HG02571 (cell line): Measurements from ENCODE around the gene LAMA2.

Experiments
- ATAC-seq: cut with Tn5 transposase; IDR thresholded peaks from one replicate; pipeline ENCODE4 v1.9.1; 2021; ENCODE audit warnings: mild to moderate bottlenecking, moderate library complexity; ENCODE audit not compliant: unreplicated experiment

The LAMA2 gene

DNA sequence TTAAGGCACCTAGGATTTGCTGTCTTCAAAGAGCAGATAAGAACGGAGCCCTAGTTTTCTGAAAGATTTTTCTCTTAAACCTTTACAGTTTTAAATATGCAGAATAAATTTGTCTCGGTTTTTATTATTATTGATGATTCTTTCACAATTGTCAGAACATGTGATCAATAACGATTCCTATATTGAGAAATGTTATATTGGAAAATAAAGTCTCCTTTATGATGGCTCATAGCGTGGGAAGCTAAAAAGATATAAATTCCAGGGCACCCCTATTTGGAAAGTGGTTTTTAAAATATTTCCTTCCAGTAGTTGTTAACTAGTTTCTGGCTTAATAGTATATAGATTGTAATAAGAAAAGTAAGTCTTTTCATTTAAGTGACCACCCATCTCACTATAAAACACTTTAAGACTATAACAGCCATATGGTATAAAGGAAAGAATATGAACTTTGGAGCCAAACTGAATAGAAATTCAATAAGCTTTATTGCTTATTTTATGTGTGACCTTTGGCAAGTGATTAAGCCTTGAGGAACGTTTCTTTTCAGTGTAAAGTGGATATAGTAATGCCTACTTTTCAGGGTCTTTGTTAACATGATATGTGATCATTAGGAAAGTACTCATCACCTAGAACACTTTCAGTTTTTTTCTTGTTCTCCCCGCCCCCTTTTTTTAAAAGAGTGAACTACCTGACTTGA is 369.6 kb downstream of the LAMA2 start:
- ATAC-seq = no peak

DNA sequence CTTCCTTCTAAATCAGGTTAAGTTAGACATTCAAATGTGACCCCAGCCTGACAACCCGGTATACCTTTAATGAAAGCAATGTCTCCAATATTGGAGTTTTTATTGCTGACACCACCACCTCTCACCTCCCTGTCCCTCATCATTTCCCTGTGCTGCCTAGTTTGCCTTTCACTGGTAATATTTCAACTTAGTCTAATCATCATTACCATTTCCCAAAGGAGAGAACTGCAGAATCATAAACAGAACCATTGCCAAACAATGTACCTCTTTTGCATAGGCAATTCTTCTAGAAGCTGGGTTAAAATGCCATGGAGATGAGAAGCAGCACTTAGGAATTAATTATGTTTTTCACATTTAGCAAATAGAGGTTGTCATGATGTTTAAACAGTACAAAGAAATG is 370.3 kb downstream of the LAMA2 start:
- ATAC-seq = no peak

DNA sequence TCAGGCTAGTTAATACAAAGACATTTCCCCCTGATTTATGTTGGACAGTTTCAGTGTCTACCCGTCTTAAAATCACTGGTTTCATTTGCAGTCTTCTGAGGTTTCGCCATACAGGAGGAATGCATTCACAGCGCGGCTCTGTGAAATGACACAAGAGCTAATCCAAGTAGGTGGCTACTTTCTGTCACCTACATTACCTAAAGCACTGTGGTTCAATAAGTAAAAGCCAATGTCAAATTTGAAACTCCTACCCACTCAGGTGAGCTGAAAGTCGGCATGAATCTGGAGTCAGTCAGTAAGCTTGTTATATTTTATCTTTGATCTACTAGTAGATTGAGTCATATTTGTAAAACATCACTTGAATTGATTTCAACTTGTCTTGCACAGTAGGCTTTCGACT is 370.8 kb downstream of the LAMA2 start:
- ATAC-seq = no peak

DNA sequence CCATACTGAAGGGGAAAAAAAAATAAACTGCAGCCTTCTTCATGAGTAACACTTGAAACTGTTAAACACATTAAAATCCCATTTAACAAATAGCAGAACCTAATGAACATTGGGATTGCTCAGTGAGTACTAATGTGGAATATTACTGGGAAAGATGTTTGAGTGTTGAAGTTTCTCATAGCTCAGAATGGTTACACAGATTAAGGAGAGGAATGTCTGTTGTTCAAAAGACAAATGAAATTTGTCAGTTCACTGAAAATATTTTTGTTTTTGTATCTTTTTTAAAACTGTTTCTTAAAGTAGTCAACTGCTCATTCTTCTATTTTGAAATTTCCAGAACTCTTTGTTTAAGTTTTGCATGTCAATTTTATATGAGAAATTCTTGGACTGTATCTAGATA is 374.3 kb downstream of the LAMA2 start:
- no peak for ATAC-seq

DNA sequence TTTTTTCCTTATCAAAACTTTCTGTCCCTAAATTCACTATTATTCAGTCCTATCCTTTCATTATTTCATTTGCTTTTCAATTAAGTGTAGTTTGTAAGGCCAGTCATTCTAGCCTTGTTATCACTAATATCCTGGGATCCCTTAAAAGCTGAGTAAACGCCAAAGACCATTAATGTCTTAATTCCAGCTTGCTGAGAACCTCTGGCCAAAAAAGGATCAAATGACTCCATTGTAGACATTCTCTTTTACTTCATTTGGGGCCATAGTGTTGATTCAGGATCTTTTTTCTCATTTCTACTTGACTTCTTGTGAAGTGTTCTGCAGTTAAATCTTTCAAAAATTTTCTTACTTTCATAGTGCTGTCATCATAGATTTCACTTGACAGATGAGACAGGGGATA is 379.7 kb downstream of the LAMA2 start:
- ATAC-seq = no peak

DNA sequence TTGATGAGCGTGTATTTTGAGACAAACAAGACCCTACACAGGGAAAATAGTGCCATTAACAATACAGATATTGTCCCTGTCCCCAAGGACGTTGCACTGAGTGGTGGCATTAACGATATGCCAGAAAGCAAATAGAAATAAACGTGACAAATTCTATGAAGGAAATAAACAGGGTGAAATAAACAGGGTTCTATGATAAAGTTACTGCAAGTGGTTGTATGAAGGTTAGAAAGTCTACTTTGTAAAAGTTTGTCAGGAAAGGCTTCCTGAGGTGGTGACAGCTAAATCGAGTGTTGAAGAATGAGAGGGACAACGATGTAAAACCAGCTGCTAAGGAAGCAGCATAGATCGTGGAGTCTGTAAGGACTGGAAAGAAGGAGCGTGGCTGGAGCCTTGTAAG is 380.2 kb downstream of the LAMA2 start:
- ATAC-seq = no peak

DNA sequence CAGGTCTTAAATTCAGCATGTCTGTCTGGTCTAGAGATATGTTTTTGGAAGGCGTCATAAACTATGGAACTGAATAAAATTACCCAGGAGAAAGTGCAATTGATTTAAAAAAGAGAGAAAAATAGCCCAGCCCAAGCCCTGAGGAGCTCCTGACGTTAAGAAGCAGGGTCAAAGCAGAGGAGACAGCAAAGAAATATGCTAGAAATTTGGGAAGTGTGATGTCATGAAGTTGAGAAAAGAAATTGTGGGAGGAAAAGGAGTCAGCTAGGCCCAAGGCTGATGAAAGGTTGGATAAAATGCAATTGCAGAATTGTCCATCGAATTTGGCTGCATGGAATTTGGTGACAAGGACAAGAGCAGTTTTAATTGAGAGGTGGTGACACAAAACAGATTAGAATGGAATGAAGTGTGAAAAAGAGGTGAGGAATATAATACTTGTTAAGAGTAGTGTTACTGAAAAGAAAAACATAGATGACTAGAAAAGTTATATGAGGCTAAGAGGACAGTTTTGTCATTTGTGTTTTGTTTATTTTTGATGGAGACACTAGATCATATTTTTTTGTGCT is 381.6 kb downstream of the LAMA2 start:
- ATAC-seq = no peak

DNA sequence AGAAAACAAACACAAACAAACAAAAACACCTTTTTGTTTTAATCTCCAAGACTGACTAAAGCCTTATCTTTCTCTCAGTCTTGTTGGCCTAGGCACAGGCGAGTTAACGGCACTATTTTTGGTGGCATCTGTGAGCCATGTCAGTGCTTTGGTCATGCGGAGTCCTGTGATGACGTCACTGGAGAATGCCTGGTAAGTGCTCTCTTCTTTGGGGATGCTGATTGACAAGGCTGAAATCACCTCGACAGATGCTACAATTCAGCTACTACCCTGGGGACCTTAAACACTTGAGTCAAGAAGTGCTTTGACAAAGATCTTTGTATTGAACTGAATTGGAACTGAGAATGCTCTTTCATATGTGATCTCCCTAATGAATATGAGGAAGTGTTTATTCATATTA is 384.1 kb downstream of the LAMA2 start:
- no peak for ATAC-seq

DNA sequence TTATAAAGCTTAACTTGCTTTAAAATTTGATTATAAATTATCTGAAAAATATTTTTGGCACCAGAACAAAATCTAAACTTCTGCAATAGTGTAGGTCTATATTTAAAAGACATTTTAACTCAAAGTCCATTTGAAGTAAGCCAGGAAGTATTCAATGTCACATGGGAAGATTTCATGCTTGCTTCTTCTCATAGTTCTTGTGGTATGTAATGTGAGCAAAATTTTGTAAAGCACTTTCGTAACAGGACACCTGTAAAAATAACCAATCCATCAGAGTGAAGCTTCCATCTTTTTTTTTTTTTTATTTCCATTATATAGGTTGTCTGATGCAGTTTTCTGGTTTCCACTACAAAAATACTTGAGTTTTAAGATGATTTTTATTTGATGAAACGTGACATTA is 386.1 kb downstream of the LAMA2 start:
- ATAC-seq = no peak

DNA sequence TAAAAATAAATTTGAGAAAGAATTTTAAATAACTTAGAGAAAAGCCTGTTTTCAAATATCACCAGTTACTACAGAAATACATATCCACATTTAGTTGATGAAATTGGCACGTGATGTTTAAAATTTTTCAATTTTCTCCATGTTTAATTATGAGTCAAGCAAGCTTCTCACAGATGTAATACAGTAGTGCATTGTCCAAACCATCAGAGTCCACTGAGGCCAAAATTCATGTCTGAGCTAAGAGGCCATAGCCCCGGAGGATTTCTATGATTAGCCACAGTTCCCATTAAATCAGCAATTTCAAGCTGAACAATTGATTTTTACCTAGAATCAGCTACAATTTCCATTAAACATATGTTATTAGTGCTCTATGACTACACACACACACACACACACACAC is 387.0 kb downstream of the LAMA2 start:
- no peak for ATAC-seq

DNA sequence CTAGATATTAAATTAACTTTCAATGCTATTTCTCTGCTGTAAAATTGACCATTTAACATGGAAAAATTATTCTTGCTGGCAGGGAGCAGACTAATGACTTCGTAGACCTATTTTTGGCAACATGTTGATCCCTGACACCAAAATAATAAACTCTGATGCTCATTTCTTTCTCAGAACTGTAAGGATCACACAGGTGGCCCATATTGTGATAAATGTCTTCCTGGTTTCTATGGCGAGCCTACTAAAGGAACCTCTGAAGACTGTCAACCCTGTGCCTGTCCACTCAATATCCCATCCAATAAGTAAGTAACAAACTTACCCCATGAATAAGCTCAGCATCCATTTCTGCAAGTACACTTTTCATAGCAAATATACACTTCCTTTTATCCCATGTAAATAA is 387.5 kb downstream of the LAMA2 start:
- ATAC-seq = no peak

DNA sequence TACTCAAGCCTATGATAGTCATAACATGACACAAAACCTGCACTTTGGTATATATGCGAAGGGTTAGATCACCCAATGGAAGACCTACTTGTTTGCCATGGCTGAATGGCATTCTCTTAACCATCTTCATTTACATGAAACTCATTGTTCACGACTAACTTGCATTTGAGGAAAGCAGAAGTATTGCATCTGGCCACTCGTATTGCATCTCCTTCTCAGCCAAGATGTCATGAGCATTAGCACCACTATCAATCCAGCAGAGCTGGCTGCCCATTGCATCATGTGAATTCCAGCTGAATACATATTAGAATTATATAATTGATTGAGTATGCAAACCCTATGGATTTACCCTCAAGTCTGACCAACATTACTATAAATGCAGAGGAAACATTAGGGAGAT is 390.2 kb downstream of the LAMA2 start:
- no peak for ATAC-seq

DNA sequence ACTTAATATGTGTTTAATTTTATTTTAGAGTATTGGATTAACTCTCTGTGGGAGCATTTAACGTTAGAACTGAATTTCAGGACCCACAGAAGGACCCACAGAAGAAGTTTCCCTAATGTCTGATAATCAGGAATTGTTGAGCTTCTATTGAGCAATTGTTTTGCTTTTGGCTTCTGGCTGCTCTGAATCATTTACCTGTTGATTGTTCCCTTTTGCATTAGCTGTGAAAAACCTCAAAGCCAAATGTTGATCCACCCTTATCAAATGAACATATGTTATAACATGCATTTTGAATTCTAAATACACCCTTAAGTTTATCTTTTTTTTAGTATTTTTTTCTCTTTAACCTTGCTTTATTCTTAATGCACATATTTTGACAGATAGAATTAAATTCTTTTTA is 393.5 kb downstream of the LAMA2 start:
- ATAC-seq = no peak

DNA sequence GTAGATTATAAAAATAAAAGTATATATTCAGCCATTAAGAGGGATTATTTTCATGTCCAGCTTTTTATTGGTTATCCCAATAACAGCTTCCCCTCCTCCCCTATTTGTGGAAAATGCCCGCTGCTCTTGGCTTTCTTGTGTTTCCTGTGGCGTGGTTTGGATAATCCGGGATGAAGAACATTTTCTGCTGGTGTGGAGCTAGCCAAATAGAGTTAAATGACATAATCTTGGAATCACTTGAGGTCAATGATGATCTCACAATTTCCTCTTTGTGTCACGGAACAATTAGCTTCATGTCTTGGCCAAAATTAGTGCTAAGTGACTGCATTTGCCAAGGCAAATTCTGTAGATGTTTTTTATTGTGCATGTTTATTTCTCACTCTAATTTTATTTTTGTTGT is 394.0 kb downstream of the LAMA2 start:
- ATAC-seq = no peak

DNA sequence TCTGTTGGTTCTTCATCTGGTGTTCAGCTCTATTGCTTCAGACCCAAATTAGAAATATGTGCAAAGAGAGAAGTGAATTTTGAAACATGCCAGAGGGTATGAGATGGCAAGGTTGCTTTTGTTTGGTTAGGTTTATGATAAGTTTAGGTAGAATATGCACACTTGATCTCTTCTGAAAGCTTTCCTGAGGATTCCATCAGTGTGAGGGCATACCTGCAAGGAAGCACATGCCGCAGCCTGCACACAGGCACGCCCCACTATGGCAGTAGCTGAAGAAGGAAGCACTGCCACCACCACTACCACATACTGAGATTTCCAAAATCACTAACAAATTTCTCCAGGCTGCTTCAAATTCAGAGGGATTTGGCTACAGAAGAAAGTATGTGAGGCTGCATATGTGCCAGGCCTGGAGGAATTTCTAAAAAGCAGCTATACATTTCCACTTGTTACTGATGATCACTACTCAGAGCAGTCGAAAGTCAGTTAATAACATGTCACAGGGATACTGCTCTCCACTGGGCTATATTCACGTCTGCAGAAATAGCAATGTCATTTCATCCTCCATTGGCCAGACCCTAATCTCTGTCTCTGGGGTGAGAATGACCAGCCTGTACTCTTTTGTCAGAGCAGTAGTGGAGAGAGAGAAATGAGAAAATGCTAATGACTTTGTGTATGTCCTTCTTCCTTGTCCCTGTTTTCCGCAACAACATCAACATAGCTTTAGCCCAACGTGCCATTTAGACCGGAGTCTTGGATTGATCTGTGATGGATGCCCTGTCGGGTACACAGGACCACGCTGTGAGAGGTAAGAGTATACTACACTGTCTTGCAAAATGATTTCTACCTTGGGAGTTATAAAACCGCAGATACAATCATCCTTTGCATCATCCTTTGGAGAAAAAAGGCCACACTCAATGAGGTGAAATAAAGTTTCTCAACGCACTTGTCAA is 396.7 kb downstream of the LAMA2 start:
- no peak for ATAC-seq

DNA sequence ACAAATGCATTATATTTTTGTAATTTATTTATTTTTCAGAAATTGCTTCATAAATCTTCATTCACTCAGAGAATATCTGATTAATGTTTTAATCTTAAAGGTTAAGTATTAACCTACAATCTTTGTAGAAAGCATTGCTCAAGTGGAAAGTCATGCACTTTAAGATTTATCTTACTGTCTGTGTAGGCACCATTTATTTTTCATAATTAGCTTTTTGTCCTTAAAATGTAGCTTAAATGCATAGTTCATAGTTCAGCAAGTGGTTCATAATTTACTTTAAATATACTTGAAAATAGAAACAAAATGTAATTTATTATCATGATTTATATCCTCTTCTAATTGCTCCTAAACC is 397.3 kb downstream of the LAMA2 start:
- no peak for ATAC-seq

DNA sequence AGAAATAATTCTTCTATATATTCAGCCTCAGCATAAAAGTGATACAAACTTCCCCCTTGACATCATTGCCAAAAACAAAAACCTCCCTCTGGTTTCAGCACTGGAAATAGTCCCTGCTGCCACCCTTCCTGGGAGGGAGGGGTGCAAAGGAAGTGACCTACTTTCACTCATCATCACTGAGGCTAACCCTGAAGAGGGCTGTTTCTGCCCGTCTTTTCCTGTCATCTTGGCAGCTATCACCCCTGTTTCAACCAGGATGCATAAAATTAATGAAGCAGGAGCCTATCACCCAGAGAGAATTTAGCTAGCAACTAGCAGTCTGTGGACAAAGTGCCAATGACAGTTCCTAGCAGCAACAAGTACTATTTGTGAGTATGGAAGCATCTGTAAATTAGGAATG is 397.8 kb downstream of the LAMA2 start:
- ATAC-seq = no peak

DNA sequence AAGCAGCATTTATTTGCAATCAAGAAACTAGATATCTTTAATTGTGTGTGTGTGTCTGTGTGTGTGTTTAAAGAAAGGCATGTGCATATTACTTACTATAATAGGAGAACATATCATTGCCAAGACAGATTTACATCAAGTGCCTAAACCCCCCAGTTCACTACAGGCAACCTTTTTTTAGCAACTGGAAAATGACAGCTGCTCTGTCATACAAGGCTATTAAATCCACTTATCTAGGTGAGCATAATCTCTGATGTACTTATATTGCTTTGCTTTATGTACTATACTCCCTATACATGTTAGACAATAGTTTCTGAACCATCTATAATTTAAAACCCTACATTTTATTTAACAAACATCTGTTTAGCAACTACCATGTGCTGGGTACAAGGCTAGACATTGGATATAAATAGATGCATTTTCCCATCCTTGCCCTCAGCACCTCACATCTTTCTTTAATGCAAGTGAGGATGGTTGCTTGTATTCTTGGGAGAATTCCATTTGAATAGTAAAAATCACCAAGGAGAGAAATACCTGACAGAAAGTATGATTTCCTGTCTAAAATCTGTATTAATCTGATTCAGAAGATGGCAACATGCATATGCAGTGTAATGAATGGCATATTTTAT is 398.3 kb downstream of the LAMA2 start:
- no peak for ATAC-seq

DNA sequence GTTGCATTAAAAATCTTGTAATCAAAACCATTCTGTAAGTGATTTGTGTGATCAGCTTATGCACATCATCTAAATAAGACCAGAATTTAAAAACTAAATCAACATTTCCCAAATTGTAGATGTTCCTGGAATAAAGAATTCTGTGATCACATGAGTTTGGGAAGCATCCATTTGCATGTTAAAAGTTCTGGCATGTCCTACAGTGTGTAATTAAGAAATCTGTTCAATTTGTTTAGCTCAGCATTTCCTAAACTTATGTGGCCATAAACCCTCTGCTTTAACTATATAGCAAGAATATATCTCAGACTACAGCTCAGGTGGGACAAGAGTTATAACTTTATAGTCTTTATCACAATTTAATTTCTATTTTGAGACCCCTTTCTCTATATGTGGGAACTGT is 399.1 kb downstream of the LAMA2 start:
- ATAC-seq = no peak

DNA sequence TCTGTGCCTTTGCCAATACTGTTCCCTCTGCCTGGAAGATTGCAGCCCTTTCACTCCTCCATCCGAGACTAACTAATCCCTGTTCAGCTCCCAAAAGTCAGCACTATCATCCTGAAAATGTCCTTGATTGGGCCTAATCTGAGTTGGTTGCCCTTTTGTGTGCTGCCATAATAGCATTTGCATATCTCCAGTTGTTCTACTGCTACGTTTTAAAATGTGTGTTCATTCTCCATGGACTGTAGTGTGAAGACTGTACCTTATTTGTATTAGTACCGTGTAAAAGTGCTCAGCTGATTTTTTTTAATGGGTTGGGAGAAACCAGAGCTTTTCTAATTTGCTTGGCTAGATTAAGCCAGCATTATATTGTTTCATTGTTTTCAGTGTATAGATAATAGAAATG is 401.3 kb downstream of the LAMA2 start:
- no peak for ATAC-seq

DNA sequence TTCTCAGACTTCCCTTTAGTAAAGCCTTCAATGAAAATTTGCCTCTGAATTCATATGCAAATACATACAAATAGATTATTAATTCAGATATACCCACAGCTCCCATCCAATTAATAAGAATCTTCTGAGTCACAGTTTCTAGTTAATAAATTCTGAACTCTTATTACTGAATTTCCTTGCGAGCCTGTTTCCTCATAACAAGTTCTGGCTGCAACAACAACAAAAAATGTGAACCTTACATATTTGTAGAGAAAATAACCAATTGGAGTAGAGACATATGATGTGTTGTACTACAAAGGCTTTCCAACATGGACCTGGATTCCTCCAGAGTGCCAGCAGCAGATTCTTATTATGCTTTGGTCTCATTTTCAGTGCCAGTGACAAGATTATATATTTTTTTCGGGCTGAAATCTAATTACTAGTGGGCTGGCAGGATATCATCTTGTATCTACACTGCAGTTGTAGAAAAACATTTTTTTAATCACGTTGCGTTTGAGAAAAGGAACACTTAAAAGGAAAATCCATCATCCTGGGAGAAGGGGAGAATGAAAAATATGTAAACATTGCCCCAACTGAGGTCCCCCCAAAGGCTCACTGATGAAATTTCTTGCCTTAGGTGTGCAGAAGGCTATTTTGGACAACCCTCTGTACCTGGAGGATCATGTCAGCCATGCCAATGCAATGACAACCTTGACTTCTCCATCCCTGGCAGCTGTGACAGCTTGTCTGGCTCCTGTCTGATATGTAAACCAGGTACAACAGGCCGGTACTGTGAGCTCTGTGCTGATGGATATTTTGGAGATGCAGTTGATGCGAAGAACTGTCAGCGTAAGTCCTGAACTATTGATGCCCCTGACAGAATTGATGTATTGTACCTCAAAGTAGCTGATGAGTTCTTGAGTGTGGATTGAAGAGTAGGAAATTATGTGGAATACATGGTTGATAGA is 404.6 kb downstream of the LAMA2 start:
- ATAC-seq = no peak
